Left kidney (tissue), 2 donors: ENCODE measurements around the gene ADSS1. TPM values are rescaled to one million over a fixed set of nuclear protein-coding genes. Genes with fewer than 3 reads are reported as not detected.

Source experiments
- DNase-seq: peaks from one replicate; pipeline ENCODE4 v3.0.0-alpha.2; 2013
- polyA plus RNA-seq: library from polyadenylated mRNA; unstranded; fragments of 120-200 nt; gene quantifications from one replicate; pipeline ENCODE4 v1.2.1, GENCODE V29; 2013; ENCODE audit not compliant: insufficient read length

Gene ADSS1
- polyA plus RNA-seq, 1 donor, result 16.0 TPM

DNA sequence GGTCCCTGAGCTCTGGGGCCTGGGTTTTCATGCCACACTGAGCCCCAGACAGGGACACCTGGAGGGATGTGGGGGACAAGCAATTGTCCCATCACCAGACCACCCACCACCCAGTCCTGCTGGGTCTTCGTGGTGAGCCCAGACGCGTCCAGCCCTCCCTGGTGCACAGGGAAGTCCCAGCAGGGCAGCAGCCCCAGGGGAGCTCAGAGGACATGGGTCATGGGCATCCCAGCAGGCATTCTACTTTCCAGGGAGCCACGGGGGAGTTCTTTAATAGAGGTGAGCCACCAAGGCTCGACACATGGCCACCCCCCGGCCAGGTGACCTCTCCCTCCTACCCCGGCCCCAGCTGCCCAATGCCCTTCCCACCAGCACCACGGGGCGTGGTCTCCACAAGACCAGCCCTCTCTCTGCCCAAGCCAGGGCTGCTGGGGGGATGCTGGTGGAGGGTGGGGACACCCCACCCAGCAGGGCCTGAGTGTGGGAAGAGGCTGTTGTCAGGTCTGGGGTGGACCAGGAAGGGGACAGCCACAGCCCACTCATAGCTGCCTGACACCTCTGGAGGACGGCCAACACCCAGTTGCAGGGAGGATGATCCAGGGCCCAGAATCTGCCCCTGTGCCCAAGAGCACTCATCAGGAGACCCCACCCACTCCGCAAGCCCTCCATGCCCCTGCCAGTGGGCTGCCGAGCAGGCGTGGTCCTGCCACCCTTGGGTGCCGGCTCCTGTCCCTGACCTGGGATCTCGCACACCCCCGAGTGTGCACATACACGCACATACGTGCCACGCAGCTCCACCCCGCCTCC is 57.4 kb downstream of the ADSS1 start:
- DNase-seq, result no peak

DNA sequence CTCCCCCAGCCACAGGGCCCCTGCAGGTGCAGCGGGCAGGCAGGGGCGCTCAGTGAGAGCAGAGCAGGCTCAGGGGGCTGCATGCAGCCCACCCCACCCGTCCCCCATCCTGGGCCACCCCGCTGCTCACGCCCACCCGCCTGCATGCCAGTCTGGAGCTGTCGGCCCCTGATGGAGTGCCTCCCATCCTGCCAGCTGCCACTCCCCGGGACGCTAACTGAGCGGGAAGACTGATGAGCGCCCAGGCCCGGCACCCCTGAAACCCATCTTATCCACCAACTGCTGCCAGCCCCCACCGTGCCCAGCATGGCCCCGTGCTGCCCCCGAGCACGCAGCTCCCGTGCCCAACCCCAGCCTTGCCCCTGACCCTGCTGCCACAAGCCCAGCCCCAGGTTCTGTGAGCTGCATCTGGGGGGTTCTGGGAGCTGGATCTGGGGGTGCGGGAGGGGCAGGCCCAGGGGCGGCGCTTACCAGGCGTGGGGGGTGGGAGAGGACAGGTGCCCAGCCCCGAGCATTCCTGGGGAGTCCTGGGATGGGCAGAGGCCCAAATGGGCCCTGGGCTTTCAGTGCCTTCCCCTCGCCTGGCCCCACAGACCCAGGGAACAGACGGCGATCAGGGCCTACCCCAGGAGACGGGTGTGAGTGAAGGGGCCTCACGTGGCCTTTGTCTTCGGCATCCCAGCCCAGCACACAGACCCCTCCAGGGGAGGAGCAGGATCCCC is 58.2 kb downstream of the ADSS1 start:
- DNase-seq, result no peak

DNA sequence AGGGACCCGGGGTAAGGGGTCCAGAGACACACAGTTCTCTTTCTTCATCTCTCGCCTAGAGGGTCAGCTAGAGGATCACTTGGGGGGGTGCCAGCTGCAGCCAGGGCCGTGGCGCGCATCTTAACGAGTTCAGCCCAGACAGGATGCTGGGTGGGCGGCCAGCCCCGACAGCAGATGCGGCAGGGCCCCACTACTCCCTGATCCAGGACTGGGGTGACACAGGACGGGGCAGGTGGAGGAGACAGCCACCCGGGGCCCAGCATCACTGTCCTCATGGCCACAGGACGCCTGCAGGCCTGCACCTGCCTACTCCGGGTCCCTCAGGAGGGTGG is 58.7 kb downstream of the ADSS1 start:
- no peak for DNase-seq

DNA sequence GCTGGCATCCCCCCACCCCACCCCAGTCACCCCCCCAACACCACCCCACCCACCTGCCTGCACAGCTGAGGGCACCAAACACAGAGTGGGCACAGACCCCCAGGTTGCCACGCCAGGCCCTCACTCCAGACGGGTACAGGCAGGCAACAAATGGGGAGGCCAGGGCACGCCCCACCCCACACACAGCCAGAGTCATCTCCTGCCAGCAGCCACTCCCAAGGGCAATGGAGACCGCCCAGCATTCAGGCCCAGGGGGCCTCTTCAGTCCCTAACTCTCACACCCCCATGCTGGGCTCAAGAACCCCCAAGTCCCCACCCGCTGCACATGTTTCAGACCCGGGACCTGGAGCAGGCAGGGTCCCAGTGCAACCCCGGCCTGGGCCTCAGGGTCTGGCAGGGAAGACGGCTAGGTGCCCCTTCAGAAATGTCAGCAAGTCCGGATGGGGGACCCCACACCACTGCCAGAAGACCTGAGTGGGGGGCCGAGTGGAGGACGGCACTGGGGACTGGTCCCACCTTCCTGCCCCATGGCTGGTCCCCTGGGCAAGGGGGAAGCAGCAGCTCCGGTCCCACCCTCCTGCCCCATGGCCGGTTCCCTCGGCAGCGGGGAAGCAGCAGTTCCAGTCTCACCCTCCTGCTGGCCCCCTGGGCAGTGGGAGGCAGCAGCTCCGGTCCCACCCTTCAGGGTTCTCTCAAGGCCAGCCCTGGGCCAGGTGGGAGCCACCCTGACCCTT is 59.6 kb downstream of the ADSS1 start:
- DNase-seq, result no peak

DNA sequence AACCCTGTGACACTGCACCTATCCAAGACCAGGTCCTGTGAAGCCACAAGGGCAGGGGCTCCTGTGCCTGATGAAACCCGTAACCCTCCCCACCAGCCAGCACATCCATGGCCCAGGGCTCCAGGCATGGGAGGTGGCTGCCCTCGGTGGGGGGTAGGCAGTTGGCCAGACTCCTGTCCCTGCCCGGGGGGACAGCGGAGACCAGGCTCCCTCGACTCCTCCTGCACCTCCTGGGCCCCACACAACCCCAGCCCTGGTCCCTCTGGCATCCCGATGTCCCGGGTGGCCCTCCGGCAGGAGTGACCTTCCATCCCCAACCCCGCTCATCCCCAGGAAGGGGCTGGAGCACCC is 60.2 kb downstream of the ADSS1 start:
- DNase-seq, result no peak

DNA sequence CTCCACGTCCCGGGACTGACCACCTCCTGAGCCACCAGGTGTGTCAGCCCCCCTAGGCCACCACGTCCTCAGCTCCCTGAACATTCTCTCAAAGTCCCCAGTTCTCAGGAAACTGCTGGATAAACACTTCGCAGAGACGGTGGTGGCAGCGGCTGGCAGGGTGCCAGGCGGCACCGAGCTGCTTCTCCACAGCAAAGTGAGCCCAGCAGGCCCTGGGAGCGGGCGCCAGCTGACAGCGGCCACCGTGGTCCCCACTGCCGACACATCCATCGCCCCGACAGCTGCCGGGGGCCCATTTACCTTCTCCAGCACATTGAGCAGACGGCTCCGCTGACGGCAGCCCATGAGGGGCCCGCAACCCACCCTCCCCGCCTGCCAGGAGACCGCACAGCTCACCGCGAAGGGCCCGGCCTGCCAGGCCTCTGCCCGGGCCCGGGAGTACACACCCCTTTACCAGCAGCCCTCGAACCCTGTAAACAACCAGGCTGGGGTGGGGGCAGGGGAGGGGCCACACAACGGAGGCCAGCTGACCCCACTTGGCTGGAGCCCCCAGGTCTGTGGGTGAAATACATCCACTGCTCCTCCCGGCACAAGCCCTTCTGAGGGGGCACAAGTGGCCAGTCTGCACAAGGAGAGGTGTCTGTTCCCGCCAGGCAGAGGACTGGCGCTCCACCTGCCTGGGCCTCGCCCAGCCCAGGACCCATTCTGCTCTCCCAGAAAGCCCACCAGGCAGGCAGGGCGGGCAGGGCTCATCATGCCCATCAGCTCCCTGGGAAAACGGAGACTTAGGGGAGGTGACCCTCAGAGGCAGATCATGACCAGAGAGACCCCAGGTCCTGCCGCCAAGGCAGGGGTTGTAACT is 61.0 kb downstream of the ADSS1 start:
- DNase-seq, result no peak

DNA sequence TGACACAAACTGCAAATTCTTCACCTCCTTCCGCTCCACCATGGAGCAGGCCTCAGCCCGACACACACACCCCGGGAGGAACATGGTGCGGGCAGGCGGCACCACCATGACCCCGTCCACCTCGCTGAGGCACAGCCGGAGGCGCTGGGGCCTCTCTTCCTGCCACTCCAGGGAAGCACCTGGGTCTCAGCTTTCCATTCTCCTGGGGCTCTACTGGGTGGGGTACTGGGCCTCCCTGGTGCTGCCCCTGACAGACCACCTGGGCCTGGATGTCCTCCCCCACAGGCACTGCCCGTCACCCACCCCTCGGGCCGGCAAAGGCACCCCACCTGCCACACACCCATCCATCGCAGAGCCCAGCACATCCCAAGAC is 61.7 kb downstream of the ADSS1 start:
- no peak for DNase-seq

DNA sequence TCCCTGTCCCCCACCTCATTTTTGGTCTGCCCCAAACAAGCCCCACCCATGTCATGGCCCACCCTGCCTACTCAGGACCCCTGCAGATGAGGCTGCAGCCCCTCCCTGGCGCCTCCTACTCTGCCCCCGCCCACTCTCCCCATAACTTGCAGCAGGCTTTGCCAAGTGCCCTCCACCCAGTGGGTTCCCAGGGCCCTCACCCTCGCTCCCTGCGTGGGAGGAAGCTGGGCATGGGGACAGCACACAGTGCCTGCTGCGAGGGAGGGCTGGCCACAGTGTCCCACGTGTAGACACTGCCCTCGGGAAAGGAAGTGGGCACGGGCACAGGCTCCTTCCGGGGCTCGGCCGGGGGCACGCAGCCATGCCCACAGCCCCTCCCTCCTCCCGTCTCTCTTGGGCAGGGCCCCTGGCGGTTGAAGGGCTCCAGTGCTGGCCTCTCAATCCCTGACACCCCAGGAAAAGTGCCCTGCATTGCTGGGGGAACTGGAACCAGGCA is 62.1 kb downstream of the ADSS1 start:
- DNase-seq, result no peak

DNA sequence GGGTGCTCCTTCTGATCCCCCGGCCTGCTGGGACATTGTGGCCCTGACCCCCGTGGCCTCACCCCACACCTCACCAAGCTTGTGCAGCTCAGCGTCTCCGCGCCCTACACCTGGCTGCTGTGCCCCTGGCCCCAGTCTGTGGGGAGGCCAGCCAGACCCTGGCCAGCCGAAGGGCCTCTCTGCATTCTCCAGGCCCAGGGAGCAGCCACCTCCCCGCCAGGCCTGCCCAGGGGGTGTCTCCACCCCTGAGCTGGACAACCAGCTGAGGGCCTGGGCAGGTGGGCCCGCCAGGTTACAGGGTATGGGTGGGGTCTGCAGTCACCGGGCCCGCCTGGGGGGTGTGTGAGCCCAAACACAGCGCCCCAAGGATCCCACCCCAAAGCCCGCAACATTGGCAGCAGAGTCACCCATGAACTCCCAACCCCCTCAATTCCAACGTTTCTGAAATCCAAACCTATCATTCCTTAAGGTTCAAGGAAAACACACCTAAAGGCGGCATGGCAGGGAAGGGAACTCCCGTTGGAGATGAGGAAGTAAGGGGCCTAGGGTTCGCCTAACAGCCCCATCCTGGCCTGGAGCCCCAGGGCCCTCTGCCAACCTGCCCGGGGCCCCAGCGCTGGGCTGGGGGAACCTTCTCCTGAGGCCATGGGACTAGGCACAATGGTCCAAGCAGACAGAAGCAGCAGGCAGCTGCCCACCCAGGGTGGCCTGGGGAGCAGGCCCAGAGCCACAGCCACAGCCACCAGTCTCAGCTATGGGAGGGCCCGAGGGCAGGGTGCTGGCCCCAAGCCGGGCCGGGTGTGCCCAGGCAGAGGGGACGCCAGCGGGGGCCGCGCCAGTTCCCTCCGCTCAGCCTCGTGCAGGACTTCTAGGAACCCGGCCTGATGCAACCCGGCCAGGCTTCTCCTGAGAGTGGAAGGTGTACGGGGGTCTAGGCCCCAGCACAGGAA is 63.0 kb downstream of the ADSS1 start:
- DNase-seq, result no peak

DNA sequence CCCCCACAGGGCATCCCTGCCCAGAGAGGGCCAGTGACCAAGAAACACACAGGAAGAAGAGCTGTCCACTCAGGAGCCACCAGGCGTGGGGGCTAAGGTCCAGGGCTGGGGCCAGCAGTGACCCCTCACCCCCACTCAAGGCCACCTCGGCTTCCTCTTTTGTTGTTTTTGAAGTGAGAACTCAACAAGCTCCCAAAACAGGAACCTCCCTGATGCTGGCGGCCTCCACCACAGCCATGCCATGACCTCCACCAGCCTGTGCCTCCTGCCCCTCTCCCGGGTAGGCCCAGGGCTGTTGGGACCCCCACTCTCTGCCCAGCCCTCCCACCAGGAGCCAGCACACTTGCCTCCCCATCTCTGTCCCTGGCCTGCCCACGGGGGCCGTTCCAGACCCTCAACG is 63.7 kb downstream of the ADSS1 start:
- DNase-seq, result no peak

DNA sequence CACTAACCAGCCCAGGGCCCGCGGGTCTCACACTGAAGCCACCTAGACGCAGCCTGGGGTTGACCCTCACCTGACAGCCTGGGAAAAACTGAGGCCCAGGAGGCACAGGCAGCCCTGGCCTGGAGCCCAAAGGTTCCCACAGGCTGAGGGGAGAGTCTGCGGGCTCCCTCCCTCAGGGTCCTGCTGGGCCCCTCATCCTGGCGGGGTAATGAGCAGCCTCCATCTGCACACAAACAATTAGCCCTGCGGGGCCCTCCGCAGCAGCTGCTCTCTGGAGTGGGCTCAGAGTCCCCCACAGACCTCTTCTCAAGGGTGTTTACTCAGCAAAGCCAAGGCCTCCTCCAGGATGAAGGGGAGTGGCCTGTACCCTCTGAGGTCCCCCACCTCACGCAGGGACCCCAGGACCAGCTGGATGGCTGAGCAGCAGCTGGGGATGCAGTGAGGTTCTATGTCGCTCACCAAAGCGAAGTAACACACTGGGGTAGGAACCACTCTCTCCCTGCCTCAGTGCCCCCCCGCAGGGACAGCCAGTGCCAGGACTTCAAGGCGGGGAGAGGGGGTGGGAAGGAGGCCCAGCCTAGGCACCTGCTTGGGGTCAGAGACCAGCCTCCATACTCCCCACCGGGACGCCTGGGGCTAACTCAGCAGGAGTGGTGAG is 64.3 kb downstream of the ADSS1 start:
- DNase-seq, result no peak

DNA sequence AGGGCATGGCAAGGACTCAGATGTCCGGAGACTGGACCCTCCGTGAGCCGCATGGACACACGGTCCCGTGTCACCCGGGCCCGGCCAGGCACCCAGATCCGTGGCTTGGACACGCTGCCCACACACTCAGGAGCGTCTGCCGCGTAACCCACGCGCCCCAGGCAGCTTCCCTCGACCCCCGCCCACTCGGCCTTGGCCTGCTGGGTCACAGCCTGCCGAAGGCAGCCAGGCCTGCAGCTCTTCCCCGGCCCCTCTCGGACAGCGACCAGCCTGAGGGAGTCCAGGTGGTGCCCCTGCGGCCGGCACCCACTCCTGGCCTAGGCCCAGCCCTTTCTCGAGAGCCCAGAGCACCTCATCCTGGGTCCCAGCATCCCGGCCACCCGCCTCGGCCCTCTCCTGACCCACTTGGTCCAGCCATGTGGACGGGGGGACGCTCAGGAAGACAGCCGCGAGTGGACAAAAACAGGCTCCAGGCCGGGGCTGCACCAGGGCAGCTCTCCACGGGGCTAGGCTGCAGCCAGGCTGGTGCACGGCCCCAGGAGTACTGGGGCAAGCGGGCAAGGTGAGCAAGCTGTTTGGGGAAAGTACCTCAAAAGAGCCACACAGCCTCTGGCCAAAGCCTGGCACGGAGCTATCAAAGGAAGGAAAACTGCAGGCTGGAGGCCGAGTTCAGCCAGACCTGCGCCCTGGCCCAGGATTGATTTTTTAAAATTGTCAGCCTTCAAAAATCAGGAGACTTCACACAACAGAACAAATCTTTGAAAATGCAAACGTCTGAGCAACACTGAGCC is 65.0 kb downstream of the ADSS1 start:
- no peak for DNase-seq

DNA sequence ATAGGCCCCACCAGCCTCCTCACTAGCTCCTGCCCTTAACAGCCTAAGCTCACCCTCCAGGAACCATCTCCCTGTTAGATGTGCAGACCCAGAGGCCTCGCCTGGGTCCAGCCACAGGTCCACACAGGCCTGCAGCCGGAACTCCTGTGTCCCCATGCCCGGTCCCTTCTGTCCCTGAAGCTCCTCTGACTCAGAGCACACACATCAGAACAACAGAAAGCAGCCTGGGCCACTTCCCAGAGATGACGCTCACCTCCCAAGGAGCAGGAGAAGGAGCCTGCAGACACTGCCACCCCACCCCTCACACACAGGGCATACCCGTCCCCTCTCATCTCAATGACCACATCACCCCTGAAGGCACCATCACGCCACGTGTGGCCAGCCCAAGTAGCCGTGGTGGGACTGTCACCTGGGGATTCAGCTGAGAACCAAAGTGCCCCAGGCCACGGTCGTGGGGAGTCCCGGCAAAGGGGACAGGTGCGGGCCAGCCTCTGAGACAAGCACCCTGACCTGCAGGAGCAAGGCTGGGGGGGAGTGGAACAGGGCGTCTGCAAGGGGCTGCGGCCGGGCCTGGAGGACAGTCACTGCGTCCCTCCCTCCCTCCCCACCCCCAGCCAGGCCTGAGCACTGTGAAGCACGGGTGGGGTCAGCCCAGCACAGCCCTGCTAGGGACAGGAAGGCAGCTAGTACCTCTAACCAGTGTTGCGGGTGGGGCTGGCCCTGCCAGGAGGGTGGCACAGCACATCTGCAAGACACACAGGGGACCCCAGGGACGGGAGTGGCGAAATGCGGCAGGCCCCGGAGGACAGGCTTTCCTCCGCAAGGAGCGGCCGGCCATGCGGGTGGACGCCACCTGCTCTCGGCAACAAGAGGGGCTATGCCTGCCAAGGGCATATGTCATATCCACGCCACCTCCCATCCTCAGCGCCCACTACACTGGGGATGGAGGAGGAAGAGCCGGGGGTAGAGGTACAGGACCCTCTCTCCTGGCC is 66.0 kb downstream of the ADSS1 start:
- no peak for DNase-seq

DNA sequence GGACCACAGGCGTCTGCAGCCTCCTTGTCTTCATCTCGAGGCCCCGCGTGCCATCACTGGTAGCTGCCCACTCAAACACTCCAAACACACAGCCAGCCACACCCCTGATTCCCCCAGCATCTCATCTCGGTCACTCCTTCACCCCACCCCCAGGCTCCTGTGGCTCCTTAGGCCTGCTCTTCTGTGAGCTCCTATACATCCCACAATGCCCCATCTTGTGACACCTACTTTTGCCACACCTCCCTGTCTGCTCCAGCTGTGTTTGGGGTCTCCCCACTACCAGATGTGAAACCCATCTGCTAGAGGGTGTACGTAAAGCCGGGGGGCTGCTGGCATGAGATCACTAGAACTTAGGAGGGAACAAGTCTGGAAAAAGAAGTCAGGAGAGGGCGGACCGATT is 67.4 kb downstream of the ADSS1 start:
- DNase-seq, result no peak

DNA sequence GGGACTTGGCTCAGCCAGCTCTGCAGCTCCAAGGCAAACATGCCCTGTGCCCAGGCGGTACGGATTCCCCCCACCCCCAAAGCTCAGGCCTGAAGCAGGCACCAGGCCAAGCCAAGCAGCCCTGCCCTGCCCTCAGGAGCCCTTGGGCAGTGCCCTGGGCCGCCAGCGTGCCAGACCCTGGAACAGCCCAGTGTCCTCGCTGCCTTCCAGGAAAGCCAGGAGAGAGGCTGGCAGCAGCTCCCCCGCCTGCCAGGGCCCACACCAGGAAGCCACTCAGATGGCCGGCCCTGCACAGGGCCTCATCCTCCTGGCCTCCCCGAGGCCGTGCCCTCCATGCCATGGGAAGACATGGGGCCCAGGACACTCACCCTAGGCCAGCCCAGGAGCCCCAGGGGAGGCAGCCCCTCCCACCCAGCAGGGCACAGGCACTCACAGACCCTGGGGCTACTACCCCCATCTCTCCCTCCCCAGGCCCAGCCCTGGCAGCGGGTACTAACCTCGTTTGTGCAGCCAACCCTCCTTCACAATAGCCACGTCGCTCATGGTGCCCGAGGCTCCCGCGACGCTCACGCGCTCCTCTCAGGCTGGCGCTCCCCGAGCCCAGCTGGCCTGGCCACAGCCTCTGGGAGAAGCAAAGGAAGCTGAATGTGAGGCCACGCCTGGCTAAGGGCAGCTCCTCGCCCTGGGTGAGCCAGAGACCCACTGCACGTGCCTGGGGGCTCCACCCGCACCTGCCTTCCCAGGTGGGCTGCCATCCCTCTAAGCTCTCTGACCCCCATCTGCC is 68.3 kb downstream of the ADSS1 start:
- no peak for DNase-seq

DNA sequence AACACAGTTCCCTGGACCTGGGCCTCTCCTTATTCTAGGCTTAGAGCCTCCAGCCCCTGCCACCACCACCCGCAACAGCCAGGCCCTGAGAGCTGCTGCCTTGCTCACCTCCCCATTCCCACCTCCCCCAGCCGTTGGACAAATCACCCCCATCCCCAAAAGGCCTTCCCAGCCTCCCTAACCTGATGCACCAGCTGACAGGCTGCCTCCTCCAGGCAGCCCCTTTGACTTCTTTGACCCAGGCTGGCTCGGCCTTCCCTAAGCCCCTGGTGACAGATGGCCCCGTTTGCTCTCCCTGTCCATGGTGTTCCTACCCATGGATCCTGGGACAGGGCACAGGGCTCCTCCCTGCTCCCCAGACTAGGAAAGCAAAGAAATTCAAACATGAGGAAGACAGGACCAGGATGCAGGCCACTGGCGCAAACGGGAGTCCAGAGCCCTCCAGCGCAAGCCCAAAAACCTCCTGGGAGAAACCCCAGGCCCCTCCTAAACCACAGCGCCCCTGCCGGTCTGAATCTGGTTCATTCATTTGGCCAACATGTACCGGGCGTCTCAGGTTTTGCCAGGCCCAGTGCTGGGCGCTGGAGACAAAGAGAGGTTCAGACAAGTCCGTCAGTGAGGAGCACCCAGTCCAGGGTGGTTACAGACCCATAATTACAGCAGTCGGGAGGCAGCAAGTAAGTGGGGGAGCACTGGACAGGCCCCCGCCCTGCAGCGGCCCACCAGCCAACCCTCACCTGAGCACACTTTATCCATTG is 69.1 kb downstream of the ADSS1 start:
- no peak for DNase-seq

DNA sequence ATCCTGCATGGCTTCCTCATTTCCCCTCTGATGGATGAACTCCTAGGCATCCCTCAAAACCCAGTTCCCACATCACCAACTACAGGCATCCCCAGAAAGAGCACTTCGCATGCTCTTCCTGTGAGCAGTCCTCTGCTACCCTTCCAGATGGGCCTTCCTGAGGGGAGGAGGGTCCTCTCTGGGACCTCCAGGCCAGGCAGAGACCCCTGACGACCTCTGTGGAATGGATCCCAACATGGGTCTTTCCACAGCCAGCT is 69.6 kb downstream of the ADSS1 start:
- no peak for DNase-seq
